WTC11 (cell line): ENCODE data around the gene DDX55. TPM values are rescaled to one million over a fixed set of nuclear protein-coding genes. Genes with fewer than 3 reads are reported as not detected.
"Not testable (repeated sequence)": the region's sequence is repeated elsewhere in the genome, so short reads cannot be mapped to it uniquely, and the experiment has no call there.

Source experiments
- ATAC-seq: fragments of 200-7000 bp; cut with Tn5 transposase; 2 replicates; pipeline ENCODE4 v1.10.0; 2021; ENCODE audit warnings: mild to moderate bottlenecking, moderate library complexity
- CTCF ChIA-PET: fragments of 300-600 bp; sonication (Branson Sonifier 250); formaldehyde crosslinking; loops from one replicate; lab custom pipeline; 2021; ENCODE audit warnings: antibody characterized with exemption; lab: Charles Lee
- POLR2A ChIA-PET: fragments of 350-600 bp; sonication (Branson Sonifier 250); formaldehyde crosslinking; loops from one replicate; lab custom pipeline; 2021; ENCODE audit warnings: antibody characterized with exemption; lab: Charles Lee
- DNase-seq: peaks from one replicate; pipeline ENCODE4 v3.0.0; 2021; ENCODE audit warnings: low spot score
- H3K27ac Mint-ChIP-seq: 2 replicates; pipeline ENCODE4 v1.8.0; 2021; ENCODE audit warnings: mixed read lengths
- H3K27me3 Mint-ChIP-seq: 2 replicates; pipeline ENCODE4 v1.8.0; 2021; ENCODE audit warnings: low read depth, mild to moderate bottlenecking, moderate library complexity, mixed read lengths
- H3K36me3 Mint-ChIP-seq: 2 replicates; pipeline ENCODE4 v1.8.0; 2021; ENCODE audit warnings: mixed read lengths
- H3K4me1 Mint-ChIP-seq: 2 replicates; pipeline ENCODE4 v1.8.0; 2022; ENCODE audit warnings: mixed read lengths
- H3K4me3 Mint-ChIP-seq: 2 replicates; pipeline ENCODE4 v1.8.0; 2021; ENCODE audit warnings: mild to moderate bottlenecking, moderate library complexity, mixed read lengths
- H3K9me3 Mint-ChIP-seq: 2 replicates; pipeline ENCODE4 v1.8.0; 2021; ENCODE audit warnings: mixed read lengths
- AFF4 ChIP-seq: sonication (generic); formaldehyde crosslinking; IDR thresholded peaks from 2 replicates; pipeline ENCODE4 v1.8.1; 2023; ENCODE audit warnings: mild to moderate bottlenecking, missing genetic modification reagents, borderline replicate concordance
- FOXJ3 ChIP-seq: sonication (generic); formaldehyde crosslinking; IDR thresholded peaks from 2 replicates; pipeline ENCODE4 v1.9.0; 2021; ENCODE audit warnings: missing genetic modification reagents, mild to moderate bottlenecking, borderline replicate concordance
- NR2C2 ChIP-seq: sonication (generic); formaldehyde crosslinking; IDR thresholded peaks from 2 replicates; pipeline ENCODE4 v1.8.0; 2022; ENCODE audit warnings: mild to moderate bottlenecking, missing genetic modification reagents
- NR3C1 ChIP-seq: sonication (generic); formaldehyde crosslinking; conservative IDR thresholded peaks from 2 replicates; pipeline ENCODE4 v1.8.1; 2023; ENCODE audit warnings: low read depth, mild to moderate bottlenecking, missing genetic modification reagents
- RORB ChIP-seq: fragments of 250-450 bp; sonication (Bioruptor Pico); IDR thresholded peaks from 2 replicates; pipeline ENCODE4 v1.9.0; 2021; ENCODE audit warnings: mild to moderate bottlenecking
- ZMAT4 ChIP-seq: fragments of 250-450 bp; sonication (Bioruptor Pico); IDR thresholded peaks from 2 replicates; pipeline ENCODE4 v1.9.0; 2021; ENCODE audit warnings: mild to moderate bottlenecking
- ZNF396 ChIP-seq: fragments of 250-450 bp; sonication (Bioruptor Pico); IDR thresholded peaks from 2 replicates; pipeline ENCODE4 v1.8.0; 2021; ENCODE audit warnings: mild to moderate bottlenecking, moderate library complexity, borderline replicate concordance
- ZNF423 ChIP-seq: fragments of 250-450 bp; sonication (Bioruptor Pico); IDR thresholded peaks from 2 replicates; pipeline ENCODE4 v2.1.2; 2022; ENCODE audit warnings: mild to moderate bottlenecking, moderate library complexity
- ZNF671 ChIP-seq: fragments of 250-450 bp; sonication (Bioruptor Pico); IDR thresholded peaks from 2 replicates; pipeline ENCODE4 v1.8.0; 2021; ENCODE audit warnings: mild to moderate bottlenecking
- ZSCAN18 ChIP-seq: fragments of 250-450 bp; sonication (Bioruptor Pico); IDR thresholded peaks from 2 replicates; pipeline ENCODE4 v2.1.2; 2022; ENCODE audit warnings: mild to moderate bottlenecking, moderate library complexity
- total RNA-seq: library from RNA; stranded (reverse); gene quantifications from 3 replicates; pipeline ENCODE4 v1.2.3, GENCODE V29; 2021
- TF ChIP-seq, protein P1 (sequence below): sonication (generic); formaldehyde crosslinking; IDR thresholded peaks from 2 replicates; pipeline ENCODE4 v1.8.0; 2022; ENCODE audit warnings: mild to moderate bottlenecking, missing genetic modification reagents
- TF ChIP-seq, protein P2 (sequence below): sonication (generic); formaldehyde crosslinking; conservative IDR thresholded peaks from 2 replicates; pipeline ENCODE4 v1.8.1; 2023; ENCODE audit warnings: mild to moderate bottlenecking, low read depth, missing genetic modification reagents, moderate library complexity
- TF ChIP-seq, protein P3 (sequence below): sonication (generic); formaldehyde crosslinking; IDR thresholded peaks from 2 replicates; pipeline ENCODE4 v1.8.0; 2023; ENCODE audit warnings: mild to moderate bottlenecking, missing genetic modification reagents

DDX55 gene
- total RNA-seq, 1 experiment from 2014 or later: 44.2 TPM

DNA sequence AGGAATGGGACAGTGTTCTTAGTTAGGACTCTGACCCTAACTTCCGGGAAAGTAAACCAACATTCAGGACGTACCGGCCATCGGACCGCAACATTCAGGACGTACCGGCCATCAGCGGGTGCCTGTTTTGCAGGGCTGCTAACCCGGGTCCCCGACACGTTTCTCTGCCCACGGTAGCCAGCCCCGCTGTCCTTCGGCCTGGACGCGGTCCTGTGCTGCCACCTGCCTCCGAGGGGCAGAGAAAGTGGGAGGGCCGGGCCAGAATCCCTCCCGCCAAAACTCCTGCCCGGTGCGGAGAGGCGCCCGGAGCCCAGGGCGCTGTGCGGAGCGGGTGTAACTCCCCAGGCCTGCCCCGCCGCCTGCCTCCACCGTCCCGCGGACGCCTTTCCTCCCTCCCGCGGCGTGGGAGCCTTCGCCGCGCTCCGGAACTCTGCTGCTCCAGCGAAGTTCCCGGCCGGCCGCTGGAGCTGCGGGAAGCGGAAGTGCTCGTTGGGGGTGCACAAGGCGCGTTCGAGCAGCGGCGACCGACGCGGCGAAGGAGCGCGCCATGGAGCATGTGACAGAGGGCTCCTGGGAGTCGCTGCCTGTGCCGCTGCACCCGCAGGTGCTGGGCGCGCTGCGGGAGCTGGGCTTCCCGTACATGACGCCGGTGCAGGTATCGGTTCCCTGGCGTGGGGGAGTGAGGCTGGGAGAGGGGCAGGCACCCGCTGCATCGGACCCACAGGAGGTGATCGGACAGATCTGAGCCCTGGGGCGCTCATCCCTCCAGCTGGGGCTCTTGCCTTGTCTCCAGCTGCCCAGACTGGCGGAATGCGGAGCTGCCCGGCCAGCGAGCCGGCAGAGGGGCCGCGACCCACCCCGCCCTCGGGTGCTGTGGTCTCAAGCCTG is at the start of gene DDX55 (continued):
- TF ChIP-seq, protein P1, sequence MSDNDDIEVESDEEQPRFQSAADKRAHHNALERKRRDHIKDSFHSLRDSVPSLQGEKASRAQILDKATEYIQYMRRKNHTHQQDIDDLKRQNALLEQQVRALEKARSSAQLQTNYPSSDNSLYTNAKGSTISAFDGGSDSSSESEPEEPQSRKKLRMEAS (CRISPR knock-in tag): peak; percentile 99
- TF ChIP-seq, protein P2, sequence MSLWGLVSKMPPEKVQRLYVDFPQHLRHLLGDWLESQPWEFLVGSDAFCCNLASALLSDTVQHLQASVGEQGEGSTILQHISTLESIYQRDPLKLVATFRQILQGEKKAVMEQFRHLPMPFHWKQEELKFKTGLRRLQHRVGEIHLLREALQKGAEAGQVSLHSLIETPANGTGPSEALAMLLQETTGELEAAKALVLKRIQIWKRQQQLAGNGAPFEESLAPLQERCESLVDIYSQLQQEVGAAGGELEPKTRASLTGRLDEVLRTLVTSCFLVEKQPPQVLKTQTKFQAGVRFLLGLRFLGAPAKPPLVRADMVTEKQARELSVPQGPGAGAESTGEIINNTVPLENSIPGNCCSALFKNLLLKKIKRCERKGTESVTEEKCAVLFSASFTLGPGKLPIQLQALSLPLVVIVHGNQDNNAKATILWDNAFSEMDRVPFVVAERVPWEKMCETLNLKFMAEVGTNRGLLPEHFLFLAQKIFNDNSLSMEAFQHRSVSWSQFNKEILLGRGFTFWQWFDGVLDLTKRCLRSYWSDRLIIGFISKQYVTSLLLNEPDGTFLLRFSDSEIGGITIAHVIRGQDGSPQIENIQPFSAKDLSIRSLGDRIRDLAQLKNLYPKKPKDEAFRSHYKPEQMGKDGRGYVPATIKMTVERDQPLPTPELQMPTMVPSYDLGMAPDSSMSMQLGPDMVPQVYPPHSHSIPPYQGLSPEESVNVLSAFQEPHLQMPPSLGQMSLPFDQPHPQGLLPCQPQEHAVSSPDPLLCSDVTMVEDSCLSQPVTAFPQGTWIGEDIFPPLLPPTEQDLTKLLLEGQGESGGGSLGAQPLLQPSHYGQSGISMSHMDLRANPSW (CRISPR knock-in tag): no peak
- TF ChIP-seq RORB (CRISPR knock-in tag) (no peak), ZSCAN18 (CRISPR knock-in tag) (no peak), FOXJ3 (CRISPR knock-in tag) (peak; percentile 77; the same call in 1 of the 2 replicates), AFF4 (CRISPR knock-in tag) (no peak), ZNF671 (CRISPR knock-in tag) (no peak), ZMAT4 (CRISPR knock-in tag) (no peak), ZNF423 (CRISPR knock-in tag) (peak; percentile 68; the same call in 1 of the 2 replicates), ZNF396 (CRISPR knock-in tag) (no peak), NR3C1 (CRISPR knock-in tag) (no peak), NR2C2 (CRISPR knock-in tag) (no peak)
- TF ChIP-seq, protein P3, sequence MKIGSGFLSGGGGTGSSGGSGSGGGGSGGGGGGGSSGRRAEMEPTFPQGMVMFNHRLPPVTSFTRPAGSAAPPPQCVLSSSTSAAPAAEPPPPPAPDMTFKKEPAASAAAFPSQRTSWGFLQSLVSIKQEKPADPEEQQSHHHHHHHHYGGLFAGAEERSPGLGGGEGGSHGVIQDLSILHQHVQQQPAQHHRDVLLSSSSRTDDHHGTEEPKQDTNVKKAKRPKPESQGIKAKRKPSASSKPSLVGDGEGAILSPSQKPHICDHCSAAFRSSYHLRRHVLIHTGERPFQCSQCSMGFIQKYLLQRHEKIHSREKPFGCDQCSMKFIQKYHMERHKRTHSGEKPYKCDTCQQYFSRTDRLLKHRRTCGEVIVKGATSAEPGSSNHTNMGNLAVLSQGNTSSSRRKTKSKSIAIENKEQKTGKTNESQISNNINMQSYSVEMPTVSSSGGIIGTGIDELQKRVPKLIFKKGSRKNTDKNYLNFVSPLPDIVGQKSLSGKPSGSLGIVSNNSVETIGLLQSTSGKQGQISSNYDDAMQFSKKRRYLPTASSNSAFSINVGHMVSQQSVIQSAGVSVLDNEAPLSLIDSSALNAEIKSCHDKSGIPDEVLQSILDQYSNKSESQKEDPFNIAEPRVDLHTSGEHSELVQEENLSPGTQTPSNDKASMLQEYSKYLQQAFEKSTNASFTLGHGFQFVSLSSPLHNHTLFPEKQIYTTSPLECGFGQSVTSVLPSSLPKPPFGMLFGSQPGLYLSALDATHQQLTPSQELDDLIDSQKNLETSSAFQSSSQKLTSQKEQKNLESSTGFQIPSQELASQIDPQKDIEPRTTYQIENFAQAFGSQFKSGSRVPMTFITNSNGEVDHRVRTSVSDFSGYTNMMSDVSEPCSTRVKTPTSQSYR (CRISPR knock-in tag): peak; percentile 46; the same call in 1 of the 2 replicates

- CTCF ChIA-PET: interaction anchor here (0.7 kb wide), 1 partner anchor 28 kb away, joined by 3 read pairs; no protein-coding TSS in a partner anchor
- DNase-seq, H3K4me3 Mint-ChIP-seq, H3K27ac Mint-ChIP-seq, H3K27me3 Mint-ChIP-seq, ATAC-seq, H3K36me3 Mint-ChIP-seq, H3K9me3 Mint-ChIP-seq, H3K4me1 Mint-ChIP-seq, POLR2A ChIA-PET: not testable (repeated sequence)
Observed at GRCh38 chr12:123554136-123554535, 47.8 kb upstream of the DDX55 start.

DNA sequence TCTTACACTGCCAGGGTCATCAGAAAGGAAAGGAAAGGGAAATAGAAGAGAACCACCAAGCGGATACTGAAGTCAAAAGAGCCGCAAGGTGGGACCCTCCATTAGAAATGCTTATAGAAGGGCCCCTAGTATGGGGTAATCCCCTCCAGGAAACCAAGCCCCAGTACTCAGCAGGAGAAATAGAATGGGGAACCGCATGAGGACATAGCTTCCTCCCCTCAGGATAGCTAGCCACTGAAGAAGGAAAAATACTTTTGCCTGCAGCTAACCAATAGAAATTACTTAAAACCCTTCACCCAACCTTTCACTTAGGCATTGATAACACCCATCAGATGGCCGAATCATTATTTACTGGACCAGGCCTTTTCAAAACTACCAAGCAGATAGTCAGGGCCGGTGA is 47.1 kb upstream of the DDX55 start:
- H3K9me3 Mint-ChIP-seq, H3K4me3 Mint-ChIP-seq, POLR2A ChIA-PET, H3K4me1 Mint-ChIP-seq, ATAC-seq, DNase-seq, CTCF ChIA-PET, H3K36me3 Mint-ChIP-seq, H3K27me3 Mint-ChIP-seq, H3K27ac Mint-ChIP-seq: not testable (repeated sequence)

- H3K9me3 Mint-ChIP-seq, H3K27ac Mint-ChIP-seq, DNase-seq, H3K36me3 Mint-ChIP-seq, H3K27me3 Mint-ChIP-seq, H3K4me3 Mint-ChIP-seq, ATAC-seq, H3K4me1 Mint-ChIP-seq, POLR2A ChIA-PET: not testable (repeated sequence)
- CTCF ChIA-PET: interaction anchor here (0.6 to 1.4 kb wide), 2 partner anchors 12 to 18 kb away, joined by 3 to 5 read pairs; no protein-coding TSS in a partner anchor
Observed at GRCh38 chr12:123558487-123558886, 43.4 kb upstream of the DDX55 start.
